ENCODE measurements around the gene KIAA0753. TPM values are rescaled to one million over a fixed set of nuclear protein-coding genes. Genes with fewer than 3 reads are reported as not detected.

The KIAA0753 gene
- polyA plus RNA-seq, 1 experiment: 11.5 TPM

GRCh38 chr17:6651919-6652452 is 11.5 kb upstream of the KIAA0753 start:
- POLR2A ChIA-PET: no interaction called here

GRCh38 chr17:6651354-6651918 is 10.9 kb upstream of the KIAA0753 start, which contains the start of the genes C17orf100 and MED31:
Gene C17orf100 (plus strand): TSS chr17:6651762. CDS start chr17:6651914, 152 bp downstream.
Gene MED31 (minus strand): TSS chr17:6651605. CDS start chr17:6651528, 77 bp downstream.
- peaks cover 21% of the 10 kb centered on the region for H3K27me3 ChIP-seq (ENCODE audit: control insufficient read depth, insufficient read depth, low read length)
- TF ChIP-seq CTCF (IDR thresholded peaks at IDR 0.05; ENCODE audit: low read depth, low read length): no peak
- H3K9me3 ChIP-seq (ENCODE audit: control insufficient read depth, insufficient read depth, low read length): peaks cover 17% of the 10 kb centered on the region
- ChIA-PET POLR2A (no interaction called here), CTCF (interaction anchor here (1.1 kb wide), 1 partner anchor 14 kb away, joined by 3 read pairs; no protein-coding TSS in a partner anchor)
- peak; percentile 61 for DNase-seq (ENCODE audit: low read depth, low spot score)
- H3K4me3 ChIP-seq (ENCODE audit: low read depth, low read length): peak within 1 kb of the TSS; percentile 79
- peak within 1 kb of the TSS; percentile 80 for H3K27ac ChIP-seq (ENCODE audit: low read depth, low read length)

More at GRCh38 chr17:6651919-6652452, 11.5 kb upstream of the KIAA0753 start:
- no peak for TF ChIP-seq CTCF (IDR thresholded peaks at IDR 0.05; ENCODE audit: low read depth, low read length)
- H3K27ac ChIP-seq (ENCODE audit: low read depth, low read length): peak overlapping the region; percentile 68
- CTCF ChIA-PET: interaction anchor here (1.1 kb wide), 1 partner anchor 13 kb away, joined by 3 read pairs; no protein-coding TSS in a partner anchor
- H3K9me3 ChIP-seq (ENCODE audit: control insufficient read depth, insufficient read depth, low read length): peaks cover 17% of the 10 kb centered on the region
- H3K27me3 ChIP-seq (ENCODE audit: control insufficient read depth, insufficient read depth, low read length): peaks cover 21% of the 10 kb centered on the region
- H3K4me3 ChIP-seq (ENCODE audit: low read depth, low read length): peak overlapping the region; percentile 79
- no peak for DNase-seq (ENCODE audit: low read depth, low spot score)

DNA sequence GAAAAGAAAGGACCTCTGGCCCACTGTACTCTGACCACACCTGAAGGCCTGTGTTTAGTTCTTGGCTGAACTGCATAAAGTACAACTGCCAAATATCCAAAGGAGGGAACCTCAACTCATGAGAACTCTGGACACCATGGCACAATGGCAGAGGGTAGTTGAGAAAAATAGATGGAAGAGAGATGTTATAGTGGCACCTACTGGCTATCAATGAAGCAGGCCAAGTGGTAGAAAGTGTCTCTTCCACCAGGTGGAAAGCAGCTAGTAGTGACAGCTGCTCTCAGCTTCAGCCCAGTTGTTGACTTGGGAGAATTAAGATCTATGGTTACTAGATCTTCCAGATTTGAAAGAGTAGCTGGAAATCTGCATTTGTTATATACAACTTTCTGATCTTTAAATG is 7.7 kb upstream of the KIAA0753 start:
- DNase-seq (ENCODE audit: low read depth, low spot score): no peak
- Histone ChIP-seq H3K27me3 (ENCODE audit: control insufficient read depth, insufficient read depth, low read length) (peaks cover 4% of the 10 kb centered on the region), H3K4me3 (ENCODE audit: low read depth, low read length) (no peak overlapping the region), H3K27ac (ENCODE audit: low read depth, low read length) (no peak overlapping the region), H3K9me3 (ENCODE audit: control insufficient read depth, insufficient read depth, low read length) (peaks cover 10% of the 10 kb centered on the region)
- CTCF ChIA-PET: no interaction called here
- no peak for TF ChIP-seq CTCF (IDR thresholded peaks at IDR 0.05; ENCODE audit: low read depth, low read length)
- POLR2A ChIA-PET: no interaction called here

- DNase-seq (ENCODE audit: low read depth, low spot score): no peak
- POLR2A ChIA-PET: no interaction called here
- Histone ChIP-seq H3K9me3 (ENCODE audit: control insufficient read depth, insufficient read depth, low read length) (no peaks in the 10 kb centered on the region; the same call in 1 of the 2 replicates), H3K27ac (ENCODE audit: low read depth, low read length) (no peak overlapping the region), H3K4me3 (ENCODE audit: low read depth, low read length) (no peak overlapping the region), H3K27me3 (ENCODE audit: control insufficient read depth, insufficient read depth, low read length) (no peaks in the 10 kb centered on the region)
- no peak for TF ChIP-seq CTCF (IDR thresholded peaks at IDR 0.05; ENCODE audit: low read depth, low read length)
- CTCF ChIA-PET: interaction anchor here (0.5 kb wide), 1 partner anchor 267 kb away, joined by 3 read pairs; no protein-coding TSS in a partner anchor
Measured at GRCh38 chr17:6643451-6644125, 3.1 kb upstream of the KIAA0753 start.

- DNase-seq (ENCODE audit: low read depth, low spot score): no peak
- ChIA-PET CTCF (interaction anchor here (1.7 kb wide), 1 partner anchor 170 kb away, joined by 9 read pairs; no protein-coding TSS in a partner anchor), POLR2A (no interaction called here)
- Histone ChIP-seq H3K27ac (ENCODE audit: low read depth, low read length) (no peak overlapping the region), H3K4me3 (ENCODE audit: low read depth, low read length) (no peak overlapping the region), H3K9me3 (ENCODE audit: control insufficient read depth, insufficient read depth, low read length) (no peaks in the 10 kb centered on the region; the same call in 1 of the 2 replicates), H3K27me3 (ENCODE audit: control insufficient read depth, insufficient read depth, low read length) (no peaks in the 10 kb centered on the region)
- TF ChIP-seq CTCF (IDR thresholded peaks at IDR 0.05; ENCODE audit: low read depth, low read length): no peak
Measured at GRCh38 chr17:6642592-6642991, 2.1 kb upstream of the KIAA0753 start.

Data from AG04450 (cell line).